ENCODE results near the gene GPR158.

DNA sequence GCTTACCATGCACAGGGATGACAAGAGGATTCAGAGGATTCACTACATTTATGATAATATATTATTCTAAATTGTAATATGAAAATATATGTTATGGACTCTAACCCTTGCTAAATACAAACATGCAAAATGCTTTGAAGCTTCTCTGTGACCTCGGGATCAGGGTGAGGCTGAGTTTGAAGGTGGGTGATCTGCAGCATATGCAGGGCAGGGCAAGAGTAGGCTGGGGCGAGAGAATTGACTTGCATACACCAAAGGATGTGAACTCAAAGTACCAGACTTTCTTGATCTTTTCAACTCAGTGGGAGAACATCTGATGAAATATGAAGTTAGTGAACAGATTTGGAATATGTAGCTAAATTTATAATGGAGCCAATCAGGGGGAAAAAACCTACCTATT, 57.0 kb downstream of the GPR158 start:
- TF ChIP-seq CTCF (conservative IDR thresholded peaks at IDR 0.05; ENCODE audit: low read length): no peak
- no peak for TF ChIP-seq EZH2phosphoT487 (IDR thresholded peaks at IDR 0.05; ENCODE audit: borderline replicate concordance, low read depth, low read length)

Data from OCI-LY7 (cell line).